ENCODE measurements around the gene GLRX2.

GLRX2 gene

DNA sequence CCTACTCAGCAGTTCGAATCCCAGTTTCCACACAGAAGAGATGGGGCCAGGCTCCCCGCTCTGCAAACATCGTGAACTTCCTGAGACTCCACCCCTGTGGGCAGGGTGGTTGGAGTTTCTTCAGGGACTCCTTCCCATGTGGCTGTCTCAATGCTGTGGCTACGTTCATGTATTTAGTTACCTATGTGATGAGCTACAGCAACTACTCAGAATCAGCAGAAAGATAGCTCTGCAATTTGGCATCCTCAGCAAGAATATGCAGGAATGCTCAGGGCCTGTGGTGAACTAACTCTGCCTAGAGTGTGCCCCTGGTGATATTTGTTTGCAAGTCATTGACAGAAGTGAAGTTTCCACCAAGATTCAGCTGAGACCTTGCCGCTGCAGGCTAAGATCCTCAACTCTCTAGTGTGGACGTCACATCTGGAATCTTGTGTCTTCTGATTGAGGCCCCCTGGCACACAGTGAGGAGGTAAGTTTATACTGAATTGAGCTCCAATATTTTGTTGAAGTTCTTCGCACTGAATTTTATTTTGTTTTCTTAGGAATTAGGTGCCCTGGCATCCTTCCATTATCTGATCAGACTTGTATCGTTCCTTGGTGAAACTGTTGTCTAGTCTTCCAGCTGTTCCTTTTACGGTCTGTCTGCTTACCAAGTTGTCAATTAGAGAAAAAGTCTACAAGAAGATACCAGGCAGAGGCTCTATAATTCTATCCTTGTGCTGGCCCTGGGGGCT is 8.2 kb upstream of the GLRX2 start:
- Histone ChIP-seq H3K4me1 (ENCODE audit: insufficient read depth, poor library complexity, severe bottlenecking) (peaks cover 24% of the 10 kb centered on the region), H3K36me3 (ENCODE audit: low read depth) (no peaks in the 10 kb centered on the region), H3K27me3 (ENCODE audit: insufficient read depth, poor library complexity, severe bottlenecking) (no peaks in the 10 kb centered on the region), H3K27ac (ENCODE audit: poor library complexity, severe bottlenecking) (no peak overlapping the region), H3K4me3 (ENCODE audit: severe bottlenecking) (no peak overlapping the region), H3K9me3 (ENCODE audit: severe bottlenecking) (no peaks in the 10 kb centered on the region)
- TF ChIP-seq CTCF (IDR thresholded peaks at IDR 0.05; ENCODE audit: poor library complexity, severe bottlenecking), result no peak
- no peak for DNase-seq (ENCODE audit: low spot score)
- no peak for ATAC-seq (ENCODE audit: low read depth)

DNA sequence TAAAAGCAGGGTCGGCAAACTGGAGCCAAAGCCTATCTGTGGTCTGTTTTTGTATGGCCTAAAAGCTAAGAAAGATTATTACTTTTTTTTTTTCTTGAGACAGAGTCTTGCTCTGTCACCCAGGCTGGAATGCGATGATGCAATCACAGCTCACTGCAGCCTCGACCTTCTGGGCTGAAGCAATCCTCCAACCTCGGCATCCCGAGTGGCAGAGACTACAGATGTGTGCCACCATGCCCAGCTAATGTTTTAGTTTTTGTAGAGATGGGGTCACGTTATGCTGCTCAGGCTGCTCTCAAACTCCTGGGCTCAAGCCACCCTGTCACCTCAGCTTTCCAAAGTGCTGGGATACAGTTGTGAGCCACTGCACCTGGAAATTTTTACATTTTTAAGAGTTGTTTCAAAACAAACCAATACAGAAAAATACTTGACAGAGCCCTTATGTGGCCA is 6.5 kb upstream of the GLRX2 start:
- no peak for TF ChIP-seq CTCF (IDR thresholded peaks at IDR 0.05; ENCODE audit: poor library complexity, severe bottlenecking)
- DNase-seq (ENCODE audit: low spot score) (peak; percentile 72), ATAC-seq (ENCODE audit: low read depth) (peak; percentile 66)

GRCh38 chr1:193110864-193111263 is 5.7 kb upstream of the GLRX2 start:
- no peak for TF ChIP-seq CTCF (IDR thresholded peaks at IDR 0.05; ENCODE audit: poor library complexity, severe bottlenecking)
- H3K36me3 ChIP-seq (ENCODE audit: low read depth), result no peaks in the 10 kb centered on the region
- no peaks in the 10 kb centered on the region for H3K9me3 ChIP-seq (ENCODE audit: severe bottlenecking)
- no peak overlapping the region for H3K27ac ChIP-seq (ENCODE audit: poor library complexity, severe bottlenecking)
- H3K4me1 ChIP-seq (ENCODE audit: insufficient read depth, poor library complexity, severe bottlenecking), result peaks cover 21% of the 10 kb centered on the region
- H3K27me3 ChIP-seq (ENCODE audit: insufficient read depth, poor library complexity, severe bottlenecking), result no peaks in the 10 kb centered on the region
- ATAC-seq (ENCODE audit: low read depth) (no peak), DNase-seq (ENCODE audit: low spot score) (no peak)
- H3K4me3 ChIP-seq (ENCODE audit: severe bottlenecking), result no peak overlapping the region

More for the DNA sequence above, 6.5 kb upstream of the GLRX2 start:
- no peaks in the 10 kb centered on the region for H3K36me3 ChIP-seq (ENCODE audit: low read depth)
- no peaks in the 10 kb centered on the region for H3K9me3 ChIP-seq (ENCODE audit: severe bottlenecking)
- peaks cover 24% of the 10 kb centered on the region for H3K4me1 ChIP-seq (ENCODE audit: insufficient read depth, poor library complexity, severe bottlenecking)
- peak overlapping the region; percentile 34 for H3K27ac ChIP-seq (ENCODE audit: poor library complexity, severe bottlenecking)
- H3K27me3 ChIP-seq (ENCODE audit: insufficient read depth, poor library complexity, severe bottlenecking), result no peaks in the 10 kb centered on the region
- H3K4me3 ChIP-seq (ENCODE audit: severe bottlenecking), result no peak overlapping the region

DNA sequence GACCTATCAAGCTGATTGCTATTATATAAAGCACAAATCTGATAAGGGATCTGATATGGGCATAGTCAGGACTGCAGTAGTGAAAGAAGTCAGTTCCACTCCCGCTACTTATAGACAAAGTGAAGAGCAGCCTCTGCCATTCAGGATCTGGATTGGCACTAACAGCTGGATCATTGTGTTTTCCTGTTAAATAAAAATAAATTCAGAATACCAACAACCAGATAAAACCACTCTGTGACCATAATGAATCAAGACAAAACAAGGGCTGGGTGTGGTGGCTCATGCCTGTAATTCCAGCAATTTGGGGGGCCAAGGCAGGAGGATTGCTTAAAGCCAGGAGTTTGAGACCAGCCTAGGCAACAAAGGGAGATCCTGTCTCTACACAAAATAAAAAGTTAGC is 5.0 kb upstream of the GLRX2 start:
- ATAC-seq (ENCODE audit: low read depth) (no peak), DNase-seq (ENCODE audit: low spot score) (no peak)
- Histone ChIP-seq H3K9me3 (ENCODE audit: severe bottlenecking) (no peaks in the 10 kb centered on the region), H3K27ac (ENCODE audit: poor library complexity, severe bottlenecking) (no peak overlapping the region), H3K4me1 (ENCODE audit: insufficient read depth, poor library complexity, severe bottlenecking) (peaks cover 16% of the 10 kb centered on the region), H3K4me3 (ENCODE audit: severe bottlenecking) (no peak overlapping the region), H3K27me3 (ENCODE audit: insufficient read depth, poor library complexity, severe bottlenecking) (no peaks in the 10 kb centered on the region), H3K36me3 (ENCODE audit: low read depth) (no peaks in the 10 kb centered on the region)
- no peak for TF ChIP-seq CTCF (IDR thresholded peaks at IDR 0.05; ENCODE audit: poor library complexity, severe bottlenecking)

DNA sequence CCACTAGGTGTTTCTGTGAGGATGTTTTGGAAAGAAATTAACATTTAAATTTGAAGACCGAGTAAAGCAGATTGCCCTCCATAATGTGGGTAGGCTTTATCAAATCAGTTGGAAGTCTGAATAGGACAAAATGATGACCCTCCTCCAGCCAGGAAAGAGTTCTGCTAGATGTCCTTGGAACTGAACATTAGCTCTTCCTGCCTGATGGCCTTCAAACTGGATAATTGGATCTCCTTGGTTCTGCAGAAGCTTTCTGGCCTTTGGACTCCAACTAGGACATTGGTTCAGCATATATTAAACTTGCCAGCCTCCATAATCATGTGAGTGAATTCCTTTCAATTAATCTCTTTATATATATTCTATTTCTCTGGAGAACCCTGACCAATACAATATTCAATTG is 4.4 kb upstream of the GLRX2 start:
- no peak for DNase-seq (ENCODE audit: low spot score)
- Histone ChIP-seq H3K36me3 (ENCODE audit: low read depth) (no peaks in the 10 kb centered on the region), H3K27ac (ENCODE audit: poor library complexity, severe bottlenecking) (no peak overlapping the region), H3K27me3 (ENCODE audit: insufficient read depth, poor library complexity, severe bottlenecking) (no peaks in the 10 kb centered on the region), H3K9me3 (ENCODE audit: severe bottlenecking) (no peaks in the 10 kb centered on the region), H3K4me1 (ENCODE audit: insufficient read depth, poor library complexity, severe bottlenecking) (peaks cover 10% of the 10 kb centered on the region), H3K4me3 (ENCODE audit: severe bottlenecking) (no peak overlapping the region)
- no peak for ATAC-seq (ENCODE audit: low read depth)
- no peak for TF ChIP-seq CTCF (IDR thresholded peaks at IDR 0.05; ENCODE audit: poor library complexity, severe bottlenecking)

All from RWPE2 (cell line).